Liver (tissue), 9 donors: ENCODE results near the gene DENND4C. TPM values are rescaled to one million over a fixed set of nuclear protein-coding genes. Genes with fewer than 3 reads are reported as not detected.

Experiments used
- DNase-seq: peaks from one replicate; pipeline ENCODE4 v3.0.0-alpha.2; 2017; ENCODE audit warnings: low spot score
- H3K27ac ChIP-seq, 2 donors: one replicate each; pipeline ENCODE4 v1.7.0; 2013; ENCODE audit warnings: inconsistent platforms in 2 of 2, low read length in 2 of 2, control low read depth in 1 of 2, low read depth in 1 of 2, mild to moderate bottlenecking in 1 of 2
- H3K27me3 ChIP-seq, 4 donors: one replicate each; pipeline versions ENCODE4 v1.6.1 to v1.7.0; 2013; ENCODE audit warnings: low read length in 3 of 4, inconsistent platforms in 1 of 4, mild to moderate bottlenecking in 1 of 4, moderate library complexity in 1 of 4; ENCODE audit not compliant: control insufficient read depth in 4 of 4, insufficient read depth in 4 of 4
- H3K36me3 ChIP-seq, 4 donors: one replicate each; pipeline versions ENCODE4 v1.6.1 to v1.7.0; 2013; ENCODE audit warnings: low read length in 3 of 4, mild to moderate bottlenecking in 3 of 4, low read depth in 1 of 4, moderate library complexity in 1 of 4; ENCODE audit not compliant: control insufficient read depth in 4 of 4, insufficient read depth in 3 of 4
- H3K4me1 ChIP-seq, 4 donors: one replicate each; pipeline versions ENCODE4 v1.6.1 to v1.7.0; 2013; ENCODE audit warnings: low read length in 3 of 4, mild to moderate bottlenecking in 3 of 4, moderate library complexity in 1 of 4; ENCODE audit not compliant: control insufficient read depth in 4 of 4, insufficient read depth in 4 of 4
- H3K4me3 ChIP-seq, 3 donors: one replicate each; pipeline versions ENCODE4 v1.6.1 to v1.7.0; 2013; ENCODE audit warnings: low read length in 3 of 3, control low read depth in 1 of 3, low read depth in 1 of 3, mild to moderate bottlenecking in 1 of 3
- H3K9ac ChIP-seq, 2 donors: one replicate each; pipeline ENCODE4 v1.7.0; 2013; ENCODE audit warnings: low read length in 2 of 2, mild to moderate bottlenecking in 2 of 2, moderate library complexity in 2 of 2, control low read depth in 1 of 2, low read depth in 1 of 2
- H3K9me3 ChIP-seq, 4 donors: one replicate each; pipeline versions ENCODE4 v1.6.1 to v1.7.0; 2013; ENCODE audit warnings: low read length in 3 of 4; ENCODE audit not compliant: control insufficient read depth in 4 of 4
- EGR1 ChIP-seq, 2 donors: IDR thresholded peaks; 2 replicates each; pipeline ENCODE4 v1.6.1; 2016 to 2018; ENCODE audit warnings: antibody characterized with exemption in 2 of 2, low read depth in 2 of 2
- FOXA1 ChIP-seq: IDR thresholded peaks from 2 replicates; pipeline ENCODE4 v1.6.1; 2016; ENCODE audit warnings: antibody characterized with exemption
- FOXA2 ChIP-seq: IDR thresholded peaks from 2 replicates; pipeline ENCODE4 v1.6.1; 2016; ENCODE audit warnings: antibody characterized with exemption
- GABPA ChIP-seq, 2 donors: IDR thresholded peaks in 1 of 2; conservative IDR thresholded peaks in 1 of 2; 2 replicates each; pipeline ENCODE4 v1.6.1; 2016; ENCODE audit warnings: antibody characterized with exemption in 2 of 2, mild to moderate bottlenecking in 1 of 2, moderate library complexity in 1 of 2
- HNF4A ChIP-seq, 2 donors: conservative IDR thresholded peaks; 2 replicates each; pipeline ENCODE4 v1.6.1; 2016; ENCODE audit warnings: antibody characterized with exemption in 2 of 2, mild to moderate bottlenecking in 2 of 2
- HNF4G ChIP-seq: IDR thresholded peaks from 2 replicates; pipeline ENCODE4 v1.6.1; 2016; ENCODE audit warnings: antibody characterized with exemption
- JUND ChIP-seq, 2 donors: IDR thresholded peaks; 2 replicates each; pipeline ENCODE4 v1.6.1; 2016; ENCODE audit warnings: antibody characterized with exemption in 2 of 2
- NR2F2 ChIP-seq: IDR thresholded peaks from 2 replicates; pipeline ENCODE4 v1.6.1; 2016; ENCODE audit warnings: antibody characterized with exemption
- RAD21 ChIP-seq, 2 donors: IDR thresholded peaks; 2 replicates each; pipeline ENCODE4 v1.6.1; 2016; ENCODE audit warnings: antibody characterized with exemption in 2 of 2, mild to moderate bottlenecking in 2 of 2
- RXRA ChIP-seq, 2 donors: IDR thresholded peaks; 2 replicates each; pipeline ENCODE4 v1.6.1; 2017 to 2018; ENCODE audit warnings: antibody characterized with exemption in 2 of 2, mild to moderate bottlenecking in 1 of 2
- SP1 ChIP-seq: IDR thresholded peaks from 2 replicates; pipeline ENCODE4 v1.6.1; 2018; ENCODE audit warnings: antibody characterized with exemption, mild to moderate bottlenecking
- TAF1 ChIP-seq: conservative IDR thresholded peaks from 2 replicates; pipeline ENCODE4 v1.6.1; 2016; ENCODE audit warnings: antibody characterized with exemption, mild to moderate bottlenecking
- YY1 ChIP-seq: IDR thresholded peaks from 2 replicates; pipeline ENCODE4 v1.6.1; 2016; ENCODE audit warnings: antibody characterized with exemption, mild to moderate bottlenecking
- WGBS: extraction: QIAGEN DNeasy Blood & Tissue Kit; methylation state at CpG from one replicate; pipeline ENCODE4 v1.1.7; 2013; 5-methylcytosine and 5-hydroxymethylcytosine counted together
- polyA plus RNA-seq, 2 donors: library from polyadenylated mRNA; stranded (reverse) in 1 of 2; unstranded in 1 of 2; fragments of 200-250 nt in 1 of 2; fragments of >200 nt in 1 of 2; fragmentation: Nextera tagmentation in 1 of 2; extraction: Ambion mirVana in 1 of 2; gene quantifications; one replicate each; pipeline versions ENCODE4 v1.2.1 to v1.2.3, GENCODE V29; 2013 to 2015
- total RNA-seq, 2 donors: library from RNA; depleted of rRNA; stranded (reverse); fragments of >200 nt; gene quantifications; one replicate each; pipeline ENCODE4 v1.2.3, GENCODE V29; 2014
- TF ChIP-seq, protein P1 (sequence below): IDR thresholded peaks from 2 replicates; pipeline ENCODE4 v1.6.1; 2016; ENCODE audit warnings: antibody characterized with exemption
- TF ChIP-seq, protein P2 (sequence below): fragments of 150-350 bp; IDR thresholded peaks from 2 replicates; pipeline ENCODE4 v1.5.1; 2017; ENCODE audit warnings: improper control_type of control experiment, low read depth, low read length; ENCODE audit not compliant: missing input control
- TF ChIP-seq, protein P3 (sequence below): IDR thresholded peaks from 2 replicates; pipeline ENCODE4 v1.6.1; 2016; ENCODE audit warnings: antibody characterized with exemption, mild to moderate bottlenecking
- TF ChIP-seq, protein P4 (sequence below): IDR thresholded peaks from 2 replicates; pipeline ENCODE4 v1.6.1; 2016; ENCODE audit warnings: antibody characterized with exemption
- TF ChIP-seq, protein P5 (sequence below): IDR thresholded peaks from 2 replicates; pipeline ENCODE4 v1.6.1; 2016; ENCODE audit warnings: antibody characterized with exemption
- donor health status: healthy.
- donor health status: healthy.
- donor health status: healthy.
- donor health status: healthy.
- donor health status: healthy.

Gene DENND4C
- total RNA-seq: 10 to 100 TPM; 20.5 to 54.9 TPM
- 1 to 10 TPM; 6.9 to 9.1 TPM for polyA plus RNA-seq

DNA sequence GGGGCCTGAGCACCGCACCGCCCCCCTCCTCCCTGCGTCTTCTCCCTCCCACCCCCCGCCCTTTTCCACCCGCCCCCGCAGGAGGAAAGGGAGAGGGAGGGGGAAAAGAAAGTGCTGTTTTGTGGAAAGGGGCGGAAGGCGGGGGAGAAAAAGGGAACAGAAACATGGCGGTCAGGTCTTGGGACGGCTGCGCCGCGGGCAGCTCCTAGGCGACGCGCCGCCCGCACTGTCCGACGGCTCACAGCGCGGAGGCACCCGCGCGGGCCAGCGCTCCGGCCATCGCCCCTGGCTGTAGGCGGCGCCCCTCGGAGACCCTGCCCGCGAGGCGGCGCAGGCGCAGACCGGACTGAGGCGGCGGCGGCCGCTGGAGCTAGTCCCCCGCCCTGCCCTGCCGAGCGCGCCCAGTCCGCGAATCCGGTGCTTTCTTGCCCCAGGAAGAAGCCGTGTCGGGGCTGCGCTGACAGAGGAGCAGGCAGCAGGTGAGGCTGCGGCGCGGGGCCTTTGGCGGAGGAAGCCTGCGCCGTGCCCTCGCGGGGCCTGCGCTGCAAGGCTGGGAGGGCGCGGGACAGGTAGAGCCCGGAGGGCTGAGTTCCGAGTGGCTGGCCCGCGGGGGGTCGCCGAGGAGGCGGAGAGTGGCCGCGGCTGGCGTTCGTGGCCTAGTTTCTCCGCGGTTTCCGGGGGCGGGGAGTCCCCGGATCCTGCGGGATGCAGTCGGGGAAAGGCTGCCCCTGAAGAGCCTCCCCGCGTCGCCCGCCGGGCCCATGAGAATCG, at the start of gene DENND4C:
Gene DENND4C (plus strand): TSS at position 339 of the 771 bp plus-strand sequence. CDS start 45,482 bp downstream, outside the sequence.
- TF ChIP-seq EGR1 (IDR thresholded peaks at IDR 0.05; ENCODE audit: low read depth in 2 of 2) (peak; percentile 52 to 65), YY1 (peak; percentile 56), TAF1 (no peak), HNF4G (no peak), SP1 (no peak), HNF4A (conservative IDR thresholded peaks at IDR 0.05) (no peak), FOXA2 (no peak), GABPA (IDR thresholded peaks at IDR 0.05 in 1 of 2, conservative IDR thresholded peaks at IDR 0.05 in 1 of 2) (no peak), FOXA1 (no peak), NR2F2 (no peak), JUND (IDR thresholded peaks at IDR 0.05) (no peak), RAD21 (IDR thresholded peaks at IDR 0.05) (peak; percentile 10 to 34), RXRA (IDR thresholded peaks at IDR 0.05) (no peak)
- TF ChIP-seq, protein P1, sequence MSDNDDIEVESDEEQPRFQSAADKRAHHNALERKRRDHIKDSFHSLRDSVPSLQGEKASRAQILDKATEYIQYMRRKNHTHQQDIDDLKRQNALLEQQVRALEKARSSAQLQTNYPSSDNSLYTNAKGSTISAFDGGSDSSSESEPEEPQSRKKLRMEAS: no peak
- TF ChIP-seq, protein P2, sequence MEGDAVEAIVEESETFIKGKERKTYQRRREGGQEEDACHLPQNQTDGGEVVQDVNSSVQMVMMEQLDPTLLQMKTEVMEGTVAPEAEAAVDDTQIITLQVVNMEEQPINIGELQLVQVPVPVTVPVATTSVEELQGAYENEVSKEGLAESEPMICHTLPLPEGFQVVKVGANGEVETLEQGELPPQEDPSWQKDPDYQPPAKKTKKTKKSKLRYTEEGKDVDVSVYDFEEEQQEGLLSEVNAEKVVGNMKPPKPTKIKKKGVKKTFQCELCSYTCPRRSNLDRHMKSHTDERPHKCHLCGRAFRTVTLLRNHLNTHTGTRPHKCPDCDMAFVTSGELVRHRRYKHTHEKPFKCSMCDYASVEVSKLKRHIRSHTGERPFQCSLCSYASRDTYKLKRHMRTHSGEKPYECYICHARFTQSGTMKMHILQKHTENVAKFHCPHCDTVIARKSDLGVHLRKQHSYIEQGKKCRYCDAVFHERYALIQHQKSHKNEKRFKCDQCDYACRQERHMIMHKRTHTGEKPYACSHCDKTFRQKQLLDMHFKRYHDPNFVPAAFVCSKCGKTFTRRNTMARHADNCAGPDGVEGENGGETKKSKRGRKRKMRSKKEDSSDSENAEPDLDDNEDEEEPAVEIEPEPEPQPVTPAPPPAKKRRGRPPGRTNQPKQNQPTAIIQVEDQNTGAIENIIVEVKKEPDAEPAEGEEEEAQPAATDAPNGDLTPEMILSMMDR: no peak
- TF ChIP-seq, protein P3, sequence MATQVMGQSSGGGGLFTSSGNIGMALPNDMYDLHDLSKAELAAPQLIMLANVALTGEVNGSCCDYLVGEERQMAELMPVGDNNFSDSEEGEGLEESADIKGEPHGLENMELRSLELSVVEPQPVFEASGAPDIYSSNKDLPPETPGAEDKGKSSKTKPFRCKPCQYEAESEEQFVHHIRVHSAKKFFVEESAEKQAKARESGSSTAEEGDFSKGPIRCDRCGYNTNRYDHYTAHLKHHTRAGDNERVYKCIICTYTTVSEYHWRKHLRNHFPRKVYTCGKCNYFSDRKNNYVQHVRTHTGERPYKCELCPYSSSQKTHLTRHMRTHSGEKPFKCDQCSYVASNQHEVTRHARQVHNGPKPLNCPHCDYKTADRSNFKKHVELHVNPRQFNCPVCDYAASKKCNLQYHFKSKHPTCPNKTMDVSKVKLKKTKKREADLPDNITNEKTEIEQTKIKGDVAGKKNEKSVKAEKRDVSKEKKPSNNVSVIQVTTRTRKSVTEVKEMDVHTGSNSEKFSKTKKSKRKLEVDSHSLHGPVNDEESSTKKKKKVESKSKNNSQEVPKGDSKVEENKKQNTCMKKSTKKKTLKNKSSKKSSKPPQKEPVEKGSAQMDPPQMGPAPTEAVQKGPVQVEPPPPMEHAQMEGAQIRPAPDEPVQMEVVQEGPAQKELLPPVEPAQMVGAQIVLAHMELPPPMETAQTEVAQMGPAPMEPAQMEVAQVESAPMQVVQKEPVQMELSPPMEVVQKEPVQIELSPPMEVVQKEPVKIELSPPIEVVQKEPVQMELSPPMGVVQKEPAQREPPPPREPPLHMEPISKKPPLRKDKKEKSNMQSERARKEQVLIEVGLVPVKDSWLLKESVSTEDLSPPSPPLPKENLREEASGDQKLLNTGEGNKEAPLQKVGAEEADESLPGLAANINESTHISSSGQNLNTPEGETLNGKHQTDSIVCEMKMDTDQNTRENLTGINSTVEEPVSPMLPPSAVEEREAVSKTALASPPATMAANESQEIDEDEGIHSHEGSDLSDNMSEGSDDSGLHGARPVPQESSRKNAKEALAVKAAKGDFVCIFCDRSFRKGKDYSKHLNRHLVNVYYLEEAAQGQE: peak; percentile 49
- TF ChIP-seq, protein P4, sequence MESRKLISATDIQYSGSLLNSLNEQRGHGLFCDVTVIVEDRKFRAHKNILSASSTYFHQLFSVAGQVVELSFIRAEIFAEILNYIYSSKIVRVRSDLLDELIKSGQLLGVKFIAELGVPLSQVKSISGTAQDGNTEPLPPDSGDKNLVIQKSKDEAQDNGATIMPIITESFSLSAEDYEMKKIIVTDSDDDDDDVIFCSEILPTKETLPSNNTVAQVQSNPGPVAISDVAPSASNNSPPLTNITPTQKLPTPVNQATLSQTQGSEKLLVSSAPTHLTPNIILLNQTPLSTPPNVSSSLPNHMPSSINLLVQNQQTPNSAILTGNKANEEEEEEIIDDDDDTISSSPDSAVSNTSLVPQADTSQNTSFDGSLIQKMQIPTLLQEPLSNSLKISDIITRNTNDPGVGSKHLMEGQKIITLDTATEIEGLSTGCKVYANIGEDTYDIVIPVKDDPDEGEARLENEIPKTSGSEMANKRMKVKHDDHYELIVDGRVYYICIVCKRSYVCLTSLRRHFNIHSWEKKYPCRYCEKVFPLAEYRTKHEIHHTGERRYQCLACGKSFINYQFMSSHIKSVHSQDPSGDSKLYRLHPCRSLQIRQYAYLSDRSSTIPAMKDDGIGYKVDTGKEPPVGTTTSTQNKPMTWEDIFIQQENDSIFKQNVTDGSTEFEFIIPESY: no peak
- TF ChIP-seq, protein P5, sequence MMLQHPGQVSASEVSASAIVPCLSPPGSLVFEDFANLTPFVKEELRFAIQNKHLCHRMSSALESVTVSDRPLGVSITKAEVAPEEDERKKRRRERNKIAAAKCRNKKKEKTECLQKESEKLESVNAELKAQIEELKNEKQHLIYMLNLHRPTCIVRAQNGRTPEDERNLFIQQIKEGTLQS: no peak
- Histone ChIP-seq H3K27me3 (no peaks in the 10 kb centered on the region), H3K27ac (peak within 1 kb of the TSS; percentile 98 to 99), H3K36me3 (no peaks in the 10 kb centered on the region), H3K9ac (peak within 1 kb of the TSS; percentile 76 to 90), H3K4me1 (peaks cover 2 to 21% (median 13%) of the 10 kb centered on the region in 4 donors), H3K9me3 (no peaks in the 10 kb centered on the region), H3K4me3 (peak within 1 kb of the TSS; percentile 79 to 99 (median 88))
- WGBS: under 1% methylated on average over 86 of the region's 86 CpGs
- DNase-seq: peak; percentile 82
